IMR-90 (cell line): ENCODE data around the gene PPARD. TPM values are rescaled to one million over a fixed set of nuclear protein-coding genes. Genes with fewer than 3 reads are reported as not detected.

Experiments used
- BHLHE40 ChIP-seq: fragments of 150-350 bp; IDR thresholded peaks from 2 replicates; pipeline ENCODE4 v1.6.1; 2016; ENCODE audit warnings: mild to moderate bottlenecking, low read depth, low read length
- CHD1 ChIP-seq: IDR thresholded peaks from 2 replicates; pipeline ENCODE4 v1.6.1; 2012; ENCODE audit warnings: low read depth, low read length, improper control_type of control experiment
- RFX5 ChIP-seq: IDR thresholded peaks from 2 replicates; pipeline ENCODE4 v1.8.0; 2012; ENCODE audit warnings: low read depth, mild to moderate bottlenecking, low read length, moderate library complexity
- SMC3 ChIP-seq: fragments of 150-350 bp; IDR thresholded peaks from 2 replicates; pipeline ENCODE4 v1.6.1; 2016; ENCODE audit warnings: low read depth, mild to moderate bottlenecking, antibody characterized with exemption, low read length, moderate library complexity
- polyA plus RNA-seq, 3 experiments: library from polyadenylated mRNA; depleted of rRNA; stranded (reverse); fragments of >200 nt; gene quantifications; 2 replicates each; pipeline ENCODE4 v1.2.3, GENCODE V29; 2012; ENCODE audit warnings: low replicate concordance in 1 of 3
- total RNA-seq: library from RNA; depleted of rRNA; stranded (reverse); fragments of >200 nt; gene quantifications from 2 replicates; pipeline ENCODE4 v1.2.3, GENCODE V29; 2012

The PPARD gene
- total and polyA plus RNA-seq, 2 of the 4 experiments (the other 2 are of a cell fraction) = 10.4 to 69.0 TPM

DNA sequence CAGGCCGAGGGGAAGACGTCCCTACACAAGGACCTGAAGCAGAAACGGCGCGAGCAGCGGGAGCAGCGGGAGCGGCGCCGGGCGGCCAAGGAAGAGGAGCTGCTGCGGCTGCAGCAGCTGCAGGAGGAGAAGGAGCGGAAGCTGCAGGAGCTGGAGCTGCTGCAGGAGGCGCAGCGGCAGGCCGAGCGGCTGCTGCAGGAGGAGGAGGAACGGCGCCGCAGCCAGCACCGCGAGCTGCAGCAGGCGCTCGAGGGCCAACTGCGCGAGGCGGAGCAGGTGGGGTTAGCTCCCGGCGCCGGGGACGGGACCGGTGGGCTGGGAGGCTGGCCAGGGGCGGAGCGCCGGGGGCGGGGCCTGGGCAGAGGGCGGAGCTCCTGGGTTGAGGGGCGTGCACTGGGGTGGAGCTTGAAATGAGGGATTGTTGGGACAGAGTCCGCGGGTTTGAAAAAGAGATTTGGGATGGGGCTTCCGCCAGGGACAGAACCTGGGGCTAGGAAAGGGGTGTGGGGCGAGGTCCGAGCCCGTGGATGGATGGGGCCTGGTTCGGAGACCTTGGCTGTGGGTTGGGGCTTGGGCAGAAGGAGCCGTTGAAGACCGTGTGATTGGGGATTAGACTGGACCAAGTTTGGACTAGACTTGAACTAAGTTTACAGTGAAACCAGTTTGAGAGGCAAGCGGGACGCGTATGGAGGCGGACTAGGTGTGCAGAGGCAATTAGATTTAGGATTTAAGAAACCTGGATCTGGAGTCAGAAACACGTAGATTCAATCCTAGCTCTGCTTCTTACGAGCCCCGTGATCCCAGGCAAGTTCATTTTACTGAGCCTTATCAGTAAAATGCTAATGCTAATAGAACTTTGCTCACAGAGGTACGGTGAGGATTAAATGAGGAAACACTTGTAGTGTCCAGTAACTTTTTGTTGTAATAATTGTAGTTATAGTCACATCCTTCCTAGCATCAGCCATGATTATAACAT lies 23.9 kb upstream of the PPARD start (continued):
- TF ChIP-seq RFX5 = no peak
- no peak for TF ChIP-seq BHLHE40
- no peak for TF ChIP-seq CHD1
- TF ChIP-seq SMC3 = no peak
